ENCODE results near the gene GADD45A. TPM values are rescaled to one million over a fixed set of nuclear protein-coding genes. Genes with fewer than 3 reads are reported as not detected.
"Not testable (repeated sequence)": the region's sequence is repeated elsewhere in the genome, so short reads cannot be mapped to it uniquely, and the experiment has no call there.

GADD45A gene
- total RNA-seq, 1 experiment from 2014 or later = 24.1 TPM

GRCh38 chr1:67662884-67663283 lies 22.1 kb upstream of the GADD45A start:
- DNase-seq (ENCODE audit: low read depth) = no peak
- in situ Hi-C loops (cut with HindIII; ENCODE audit: low pct_unique_long_range_greater_than_20kb, low sequenced_read_pairs) = no loop called here

GRCh38 chr1:67664048-67664447 lies 21.0 kb upstream of the GADD45A start:
- in situ Hi-C loops (cut with HindIII; ENCODE audit: low pct_unique_long_range_greater_than_20kb, low sequenced_read_pairs) = no loop called here
- DNase-seq (ENCODE audit: low read depth) = no peak

GRCh38 chr1:67665307-67665706 lies 19.7 kb upstream of the GADD45A start:
- DNase-seq (ENCODE audit: low read depth); in situ Hi-C loops (cut with HindIII; ENCODE audit: low pct_unique_long_range_greater_than_20kb, low sequenced_read_pairs): not testable (repeated sequence)

GRCh38 chr1:67666636-67667035 lies 18.4 kb upstream of the GADD45A start:
- in situ Hi-C loops (cut with HindIII; ENCODE audit: low pct_unique_long_range_greater_than_20kb, low sequenced_read_pairs) = no loop called here
- DNase-seq (ENCODE audit: low read depth) = no peak

- in situ Hi-C loops (cut with HindIII; ENCODE audit: low pct_unique_long_range_greater_than_20kb, low sequenced_read_pairs) = no loop called here
- DNase-seq (ENCODE audit: low read depth) = no peak
Observed at GRCh38 chr1:67668660-67669059, 16.3 kb upstream of the GADD45A start.

GRCh38 chr1:67672260-67672803 lies 12.7 kb upstream of the GADD45A start:
- in situ Hi-C loops (cut with HindIII; ENCODE audit: low pct_unique_long_range_greater_than_20kb, low sequenced_read_pairs) = no loop called here
- DNase-seq (ENCODE audit: low read depth) = no peak

GRCh38 chr1:67673468-67674201 lies 11.4 kb upstream of the GADD45A start:
- in situ Hi-C loops (cut with HindIII; ENCODE audit: low pct_unique_long_range_greater_than_20kb, low sequenced_read_pairs) = no loop called here
- no peak for DNase-seq (ENCODE audit: low read depth)

GRCh38 chr1:67674260-67675011 lies 10.6 kb upstream of the GADD45A start:
- DNase-seq (ENCODE audit: low read depth) = no peak
- in situ Hi-C loops (cut with HindIII; ENCODE audit: low pct_unique_long_range_greater_than_20kb, low sequenced_read_pairs) = no loop called here

- no peak for DNase-seq (ENCODE audit: low read depth)
- in situ Hi-C loops (cut with HindIII; ENCODE audit: low pct_unique_long_range_greater_than_20kb, low sequenced_read_pairs) = no loop called here
Observed at GRCh38 chr1:67675800-67676199, 9.2 kb upstream of the GADD45A start.

GRCh38 chr1:67676287-67676686 lies 8.7 kb upstream of the GADD45A start:
- DNase-seq (ENCODE audit: low read depth) = no peak
- in situ Hi-C loops (cut with HindIII; ENCODE audit: low pct_unique_long_range_greater_than_20kb, low sequenced_read_pairs) = no loop called here

GRCh38 chr1:67676946-67677345 lies 8.1 kb upstream of the GADD45A start:
- in situ Hi-C loops (cut with HindIII; ENCODE audit: low pct_unique_long_range_greater_than_20kb, low sequenced_read_pairs) = no loop called here
- DNase-seq (ENCODE audit: low read depth) = no peak

- no peak for DNase-seq (ENCODE audit: low read depth)
- in situ Hi-C loops (cut with HindIII; ENCODE audit: low pct_unique_long_range_greater_than_20kb, low sequenced_read_pairs) = no loop called here
Observed at GRCh38 chr1:67677408-67677807, 7.6 kb upstream of the GADD45A start.

- DNase-seq (ENCODE audit: low read depth) = no peak
- in situ Hi-C loops (cut with HindIII; ENCODE audit: low pct_unique_long_range_greater_than_20kb, low sequenced_read_pairs) = no loop called here
Observed at GRCh38 chr1:67677930-67678329, 7.1 kb upstream of the GADD45A start.

GRCh38 chr1:67679691-67680090 lies 5.3 kb upstream of the GADD45A start:
- in situ Hi-C loops (cut with HindIII; ENCODE audit: low pct_unique_long_range_greater_than_20kb, low sequenced_read_pairs) = no loop called here
- DNase-seq (ENCODE audit: low read depth) = peak; percentile 5

- in situ Hi-C loops (cut with HindIII; ENCODE audit: low pct_unique_long_range_greater_than_20kb, low sequenced_read_pairs) = no loop called here
- DNase-seq (ENCODE audit: low read depth) = no peak
Observed at GRCh38 chr1:67680486-67680885, 4.5 kb upstream of the GADD45A start.

- in situ Hi-C loops (cut with HindIII; ENCODE audit: low pct_unique_long_range_greater_than_20kb, low sequenced_read_pairs) = no loop called here
- peak; percentile 82 for DNase-seq (ENCODE audit: low read depth)
Observed at GRCh38 chr1:67682659-67683197, 2.3 kb upstream of the GADD45A start.

GRCh38 chr1:67683316-67683715 lies 1.7 kb upstream of the GADD45A start:
- in situ Hi-C loops (cut with HindIII; ENCODE audit: low pct_unique_long_range_greater_than_20kb, low sequenced_read_pairs) = no loop called here

GRCh38 chr1:67683766-67684525 lies 1.1 kb upstream of the GADD45A start:
- in situ Hi-C loops (cut with HindIII; ENCODE audit: low pct_unique_long_range_greater_than_20kb, low sequenced_read_pairs) = no loop called here

More at GRCh38 chr1:67683316-67683715, 1.7 kb upstream of the GADD45A start:
- DNase-seq (ENCODE audit: low read depth) = peak; percentile 58

More at GRCh38 chr1:67683766-67684525, 1.1 kb upstream of the GADD45A start:
- peak; percentile 48 for DNase-seq (ENCODE audit: low read depth)
